ENCODE data around the gene DOCK10.

Gene DOCK10

GRCh38 chr2:224876522-224876921 lies 165.7 kb downstream of the DOCK10 start:
- DNase-seq (ENCODE audit: low spot score): no peak

- no peak for DNase-seq (ENCODE audit: low spot score)
These were observed 166.4 kb downstream of the DOCK10 start for GRCh38 chr2:224875841-224876240.

GRCh38 chr2:224875153-224875552 lies 167.1 kb downstream of the DOCK10 start:
- no peak for DNase-seq (ENCODE audit: low spot score)

GRCh38 chr2:224871813-224872212 lies 170.5 kb downstream of the DOCK10 start:
- no peak for DNase-seq (ENCODE audit: low spot score)

GRCh38 chr2:224870341-224870740 lies 171.9 kb downstream of the DOCK10 start:
- DNase-seq (ENCODE audit: low spot score): no peak

- DNase-seq (ENCODE audit: low spot score): no peak
These were observed 172.6 kb downstream of the DOCK10 start for GRCh38 chr2:224869601-224870233.

- no peak for DNase-seq (ENCODE audit: low spot score)
These were observed 177.3 kb downstream of the DOCK10 start for GRCh38 chr2:224865016-224865415.

GRCh38 chr2:224861266-224861665 lies 181.0 kb downstream of the DOCK10 start:
- no peak for DNase-seq (ENCODE audit: low spot score)

GRCh38 chr2:224860786-224861185 lies 181.5 kb downstream of the DOCK10 start:
- no peak for DNase-seq (ENCODE audit: low spot score)

- no peak for DNase-seq (ENCODE audit: low spot score)
These were observed 190.5 kb downstream of the DOCK10 start for GRCh38 chr2:224851811-224852210.

GRCh38 chr2:224850081-224850480 lies 192.2 kb downstream of the DOCK10 start:
- no peak for DNase-seq (ENCODE audit: low spot score)

GRCh38 chr2:224849264-224849663 lies 193.0 kb downstream of the DOCK10 start:
- DNase-seq (ENCODE audit: low spot score): no peak

- no peak for DNase-seq (ENCODE audit: low spot score)
These were observed 194.1 kb downstream of the DOCK10 start for GRCh38 chr2:224847961-224848850.

- no peak for DNase-seq (ENCODE audit: low spot score)
These were observed 194.9 kb downstream of the DOCK10 start for GRCh38 chr2:224847381-224847780.

- no peak for DNase-seq (ENCODE audit: low spot score)
These were observed 195.6 kb downstream of the DOCK10 start for GRCh38 chr2:224846686-224847085.

GRCh38 chr2:224846161-224846560 lies 196.1 kb downstream of the DOCK10 start:
- DNase-seq (ENCODE audit: low spot score): no peak

- no peak for DNase-seq (ENCODE audit: low spot score)
These were observed 199.1 kb downstream of the DOCK10 start for GRCh38 chr2:224843141-224843540.

- DNase-seq (ENCODE audit: low spot score): no peak
These were observed 200.4 kb downstream of the DOCK10 start for GRCh38 chr2:224841910-224842309.

GRCh38 chr2:224838335-224838734 lies 203.9 kb downstream of the DOCK10 start:
- DNase-seq (ENCODE audit: low spot score): no peak

- no peak for DNase-seq (ENCODE audit: low spot score)
These were observed 204.7 kb downstream of the DOCK10 start for GRCh38 chr2:224837558-224837957.

GRCh38 chr2:224837066-224837465 lies 205.2 kb downstream of the DOCK10 start:
- DNase-seq (ENCODE audit: low spot score): no peak

- DNase-seq (ENCODE audit: low spot score): no peak
These were observed 206.0 kb downstream of the DOCK10 start for GRCh38 chr2:224836263-224836662.

- DNase-seq (ENCODE audit: low spot score): no peak
These were observed 206.9 kb downstream of the DOCK10 start for GRCh38 chr2:224835405-224835804.

Data from iPS-NIHi11 (cell line).